ENCODE results near the gene SMARCB1.

The SMARCB1 gene

DNA sequence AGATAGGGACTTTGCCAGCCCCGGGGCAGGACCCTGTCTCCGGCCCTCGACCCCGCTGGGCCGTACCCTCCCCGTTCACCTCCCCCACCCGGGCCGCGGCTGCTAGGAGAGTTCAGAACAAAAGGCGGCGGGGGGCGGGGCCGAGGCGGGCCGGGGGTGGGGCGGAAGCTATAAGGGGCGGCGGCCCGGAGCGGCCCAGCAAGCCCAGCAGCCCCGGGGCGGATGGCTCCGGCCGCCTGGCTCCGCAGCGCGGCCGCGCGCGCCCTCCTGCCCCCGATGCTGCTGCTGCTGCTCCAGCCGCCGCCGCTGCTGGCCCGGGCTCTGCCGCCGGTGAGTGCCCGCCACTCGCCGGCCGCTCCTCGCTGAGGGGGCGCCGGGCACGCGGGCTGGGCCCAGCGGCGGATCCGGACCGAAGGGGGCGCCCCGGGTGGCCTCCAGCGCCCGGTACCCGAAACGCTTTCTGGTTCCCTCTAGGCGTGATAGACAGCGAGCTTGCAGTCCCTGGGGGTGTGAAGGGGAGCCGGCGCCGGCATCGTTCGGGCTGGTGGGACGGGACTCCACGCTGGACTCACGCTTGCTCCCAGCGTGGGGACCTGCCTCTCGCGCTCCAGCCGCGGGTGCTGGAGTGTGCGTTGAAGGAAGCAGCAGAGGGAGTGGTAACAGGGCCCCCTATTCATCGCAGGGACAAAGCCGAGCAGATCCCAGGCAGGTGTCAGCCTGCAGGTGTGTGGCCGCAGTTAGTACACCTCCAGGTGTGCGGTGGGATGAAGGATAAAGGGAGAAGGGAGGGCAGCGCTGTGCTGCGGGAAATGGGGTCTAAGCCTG, 13.9 kb upstream of the SMARCB1 start, which contains the start of gene MMP11:
Gene MMP11, plus strand, starts transcription at position 201 of the 825 bp plus-strand sequence. Its CDS starts 22 bp downstream, at position 223.
- peak within 1 kb of the TSS; percentile 83 for H2AFZ ChIP-seq (ENCODE audit: low read depth, low read length)
- H3K27ac ChIP-seq (ENCODE audit: low read length) = no peak within 1 kb of the TSS
- H3K9ac ChIP-seq (ENCODE audit: low read length) = peak within 1 kb of the TSS; percentile 71
- no peak for TF ChIP-seq EZH2phosphoT487 (IDR thresholded peaks at IDR 0.05; ENCODE audit: low read depth)
- TF ChIP-seq, protein P1, sequence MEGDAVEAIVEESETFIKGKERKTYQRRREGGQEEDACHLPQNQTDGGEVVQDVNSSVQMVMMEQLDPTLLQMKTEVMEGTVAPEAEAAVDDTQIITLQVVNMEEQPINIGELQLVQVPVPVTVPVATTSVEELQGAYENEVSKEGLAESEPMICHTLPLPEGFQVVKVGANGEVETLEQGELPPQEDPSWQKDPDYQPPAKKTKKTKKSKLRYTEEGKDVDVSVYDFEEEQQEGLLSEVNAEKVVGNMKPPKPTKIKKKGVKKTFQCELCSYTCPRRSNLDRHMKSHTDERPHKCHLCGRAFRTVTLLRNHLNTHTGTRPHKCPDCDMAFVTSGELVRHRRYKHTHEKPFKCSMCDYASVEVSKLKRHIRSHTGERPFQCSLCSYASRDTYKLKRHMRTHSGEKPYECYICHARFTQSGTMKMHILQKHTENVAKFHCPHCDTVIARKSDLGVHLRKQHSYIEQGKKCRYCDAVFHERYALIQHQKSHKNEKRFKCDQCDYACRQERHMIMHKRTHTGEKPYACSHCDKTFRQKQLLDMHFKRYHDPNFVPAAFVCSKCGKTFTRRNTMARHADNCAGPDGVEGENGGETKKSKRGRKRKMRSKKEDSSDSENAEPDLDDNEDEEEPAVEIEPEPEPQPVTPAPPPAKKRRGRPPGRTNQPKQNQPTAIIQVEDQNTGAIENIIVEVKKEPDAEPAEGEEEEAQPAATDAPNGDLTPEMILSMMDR (IDR thresholded peaks at IDR 0.05; ENCODE audit: low read depth, low read length) = peak; percentile 27; the same call in 1 of the 2 replicates
- peaks cover 6% of the 10 kb centered on the region for H3K27me3 ChIP-seq (ENCODE audit: low read depth, low read length)
- H3K36me3 ChIP-seq (replicated peaks; ENCODE audit: low read depth, low read length) = no peaks in the 10 kb centered on the region
- peaks cover 34% of the 10 kb centered on the region for H3K4me1 ChIP-seq (ENCODE audit: low read length)
- peak within 1 kb of the TSS; percentile 77 for H3K4me3 ChIP-seq (ENCODE audit: low read length)
- no peaks in the 10 kb centered on the region for H3K9me3 ChIP-seq (ENCODE audit: insufficient read depth, low read length)
- H3K4me2 ChIP-seq (ENCODE audit: low read length) = peak within 1 kb of the TSS; percentile 94
- no peaks in the 10 kb centered on the region for H4K20me1 ChIP-seq (ENCODE audit: insufficient read depth, low read length)
- H3K79me2 ChIP-seq (ENCODE audit: low read length) = peaks cover 3% of the 10 kb centered on the region; the same call in 1 of the 2 replicates

DNA sequence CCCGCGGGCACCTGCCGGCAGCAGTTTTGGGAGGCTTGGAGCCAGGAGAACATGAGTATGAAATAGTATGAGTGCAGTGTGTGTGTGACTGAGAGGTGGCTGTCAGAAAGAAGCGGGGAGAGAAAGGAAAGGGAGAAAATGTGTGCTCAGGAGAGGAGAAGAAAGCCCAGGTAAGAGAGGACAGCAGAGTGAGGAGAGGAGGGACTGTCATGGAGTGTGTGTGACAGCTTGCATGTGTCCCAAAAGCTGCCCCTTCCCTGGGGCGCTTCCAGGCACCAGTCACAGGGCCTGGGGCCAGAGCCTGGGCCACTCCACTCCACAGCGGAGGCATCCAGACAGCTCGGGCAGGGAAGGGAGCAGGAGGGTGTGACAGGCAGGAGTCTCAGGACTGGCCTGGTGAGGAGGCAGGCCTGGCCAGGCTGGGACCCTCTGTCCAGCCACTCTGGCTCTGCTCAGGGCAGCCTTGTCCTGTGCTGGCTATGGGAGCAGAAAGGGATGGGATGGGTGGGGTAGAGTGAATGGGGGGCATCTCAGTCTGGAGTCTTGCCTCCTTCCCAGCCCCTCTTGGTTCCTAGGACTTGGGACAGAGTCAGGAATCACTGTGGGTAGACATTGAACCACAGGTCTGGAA, 13.2 kb upstream of the SMARCB1 start:
- Histone ChIP-seq H3K4me2 (ENCODE audit: low read length) (peak overlapping the region; percentile 92), H4K20me1 (ENCODE audit: insufficient read depth, low read length) (no peaks in the 10 kb centered on the region), H3K36me3 (replicated peaks; ENCODE audit: low read depth, low read length) (no peaks in the 10 kb centered on the region), H3K27ac (ENCODE audit: low read length) (no peak overlapping the region), H3K4me3 (ENCODE audit: low read length) (peak overlapping the region; percentile 77), H3K9ac (ENCODE audit: low read length) (peak overlapping the region; percentile 60), H2AFZ (ENCODE audit: low read depth, low read length) (no peak overlapping the region; the same call in 1 of the 2 replicates), H3K9me3 (ENCODE audit: insufficient read depth, low read length) (no peaks in the 10 kb centered on the region), H3K4me1 (ENCODE audit: low read length) (peaks cover 29% of the 10 kb centered on the region), H3K27me3 (ENCODE audit: low read depth, low read length) (peaks cover 6% of the 10 kb centered on the region), H3K79me2 (ENCODE audit: low read length) (no peaks in the 10 kb centered on the region)
- TF ChIP-seq, protein P1 (IDR thresholded peaks at IDR 0.05; ENCODE audit: low read depth, low read length) = no peak
- no peak for TF ChIP-seq EZH2phosphoT487 (IDR thresholded peaks at IDR 0.05; ENCODE audit: low read depth)

DNA sequence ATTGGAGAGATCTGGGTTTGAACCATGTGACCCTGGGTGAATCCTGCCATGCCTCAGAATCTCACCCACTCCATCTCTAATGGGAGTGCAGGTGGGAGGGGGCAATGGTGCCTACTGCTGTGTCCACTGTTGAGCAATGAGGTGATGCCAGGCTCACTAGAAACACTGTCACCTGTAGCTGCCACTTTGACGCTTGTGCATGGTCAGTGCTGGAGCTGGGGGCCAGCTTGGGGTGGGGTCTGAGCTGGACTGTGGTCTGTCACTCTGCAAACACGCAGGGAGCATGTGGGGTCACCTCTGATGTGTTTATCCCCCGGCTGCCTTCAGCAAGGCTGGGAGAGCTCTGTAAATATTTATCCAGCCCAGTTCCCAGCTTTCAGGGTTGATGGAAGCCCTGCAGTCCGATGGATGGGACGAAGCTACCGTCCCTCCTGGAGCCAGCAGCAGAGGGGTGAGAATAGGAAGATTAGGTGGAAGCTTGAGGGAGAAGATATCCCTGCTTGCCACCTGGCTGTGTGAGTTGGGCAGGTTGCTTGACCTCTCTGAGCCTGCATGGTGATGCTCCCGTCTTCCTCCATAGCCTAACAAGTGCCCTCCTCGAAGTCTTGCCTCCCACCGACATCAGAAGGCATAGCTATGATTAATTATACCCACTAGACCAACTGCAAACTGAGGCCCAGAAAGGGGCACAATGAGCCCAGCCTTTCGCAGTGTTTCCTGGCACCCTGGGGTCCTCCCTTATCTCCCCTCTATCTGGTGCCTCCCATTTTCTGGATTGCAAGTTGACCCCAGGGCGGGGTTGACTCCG, 12.4 kb upstream of the SMARCB1 start:
- no peaks in the 10 kb centered on the region for H3K9me3 ChIP-seq (ENCODE audit: insufficient read depth, low read length)
- peaks cover 6% of the 10 kb centered on the region for H3K27me3 ChIP-seq (ENCODE audit: low read depth, low read length)
- H3K36me3 ChIP-seq (replicated peaks; ENCODE audit: low read depth, low read length) = no peaks in the 10 kb centered on the region
- no peak overlapping the region for H3K4me2 ChIP-seq (ENCODE audit: low read length)
- no peak overlapping the region for H3K9ac ChIP-seq (ENCODE audit: low read length)
- TF ChIP-seq EZH2phosphoT487 (IDR thresholded peaks at IDR 0.05; ENCODE audit: low read depth) = no peak
- TF ChIP-seq, protein P1 (IDR thresholded peaks at IDR 0.05; ENCODE audit: low read depth, low read length) = no peak
- H2AFZ ChIP-seq (ENCODE audit: low read depth, low read length) = no peak overlapping the region
- H3K79me2 ChIP-seq (ENCODE audit: low read length) = no peaks in the 10 kb centered on the region
- no peak overlapping the region for H3K4me3 ChIP-seq (ENCODE audit: low read length)
- H3K27ac ChIP-seq (ENCODE audit: low read length) = no peak overlapping the region
- no peaks in the 10 kb centered on the region for H4K20me1 ChIP-seq (ENCODE audit: insufficient read depth, low read length)
- H3K4me1 ChIP-seq (ENCODE audit: low read length) = peaks cover 22% of the 10 kb centered on the region

Data from OCI-LY3 (cell line).